ENCODE measurements around the gene CROCC.
"Not testable (repeated sequence)": the region's sequence is repeated elsewhere in the genome, so short reads cannot be mapped to it uniquely, and the experiment has no call there.

The CROCC gene

GRCh38 chr1:16896316-16897055 is 25.2 kb upstream of the CROCC start:
- DNase-seq (ENCODE audit: insufficient read length, low spot score); FAIRE-seq: not testable (repeated sequence)

- FAIRE-seq: not testable (repeated sequence)
Observed at GRCh38 chr1:16897653-16898052, 24.1 kb upstream of the CROCC start.

GRCh38 chr1:16898298-16898697 is 23.4 kb upstream of the CROCC start:
- DNase-seq (ENCODE audit: insufficient read length, low spot score); FAIRE-seq: not testable (repeated sequence)

More at GRCh38 chr1:16897653-16898052, 24.1 kb upstream of the CROCC start:
- DNase-seq (ENCODE audit: insufficient read length, low spot score): not testable (repeated sequence)

- DNase-seq (ENCODE audit: insufficient read length, low spot score); FAIRE-seq: not testable (repeated sequence)
Observed at GRCh38 chr1:16899020-16899419, 22.7 kb upstream of the CROCC start.

GRCh38 chr1:16900751-16901150 is 21.0 kb upstream of the CROCC start:
- DNase-seq (ENCODE audit: insufficient read length, low spot score): no peak
- no peak for FAIRE-seq

GRCh38 chr1:16901371-16901770 is 20.4 kb upstream of the CROCC start:
- not testable (repeated sequence) for FAIRE-seq; DNase-seq (ENCODE audit: insufficient read length, low spot score)

GRCh38 chr1:16903054-16903453 is 18.7 kb upstream of the CROCC start:
- FAIRE-seq (no peak), DNase-seq (ENCODE audit: insufficient read length, low spot score) (no peak)

- FAIRE-seq: no peak
- DNase-seq (ENCODE audit: insufficient read length, low spot score): no peak
Observed at GRCh38 chr1:16903458-16903796, 18.3 kb upstream of the CROCC start.

GRCh38 chr1:16904560-16905109 is 17.1 kb upstream of the CROCC start:
- FAIRE-seq (peak; percentile 51), DNase-seq (ENCODE audit: insufficient read length, low spot score) (peak; percentile 84)

- FAIRE-seq (no peak), DNase-seq (ENCODE audit: insufficient read length, low spot score) (no peak)
Observed at GRCh38 chr1:16905110-16905867, 16.4 kb upstream of the CROCC start.

- FAIRE-seq (no peak), DNase-seq (ENCODE audit: insufficient read length, low spot score) (no peak)
Observed at GRCh38 chr1:16905868-16906702, 15.6 kb upstream of the CROCC start.

- DNase-seq (ENCODE audit: insufficient read length, low spot score): no peak
- FAIRE-seq: no peak
Observed at GRCh38 chr1:16906873-16907272, 14.9 kb upstream of the CROCC start.

GRCh38 chr1:16907870-16908758 is 13.6 kb upstream of the CROCC start:
- DNase-seq (ENCODE audit: insufficient read length, low spot score) (no peak), FAIRE-seq (no peak)

- DNase-seq (ENCODE audit: insufficient read length, low spot score); FAIRE-seq: not testable (repeated sequence)
Observed at GRCh38 chr1:16911851-16912721, 9.6 kb upstream of the CROCC start.

- FAIRE-seq; DNase-seq (ENCODE audit: insufficient read length, low spot score): not testable (repeated sequence)
Observed at GRCh38 chr1:16912742-16913141, 9.0 kb upstream of the CROCC start.

GRCh38 chr1:16913181-16913832 is 8.4 kb upstream of the CROCC start:
- no peak for FAIRE-seq
- DNase-seq (ENCODE audit: insufficient read length, low spot score): no peak

- FAIRE-seq (peak; percentile 65), DNase-seq (ENCODE audit: insufficient read length, low spot score) (peak; percentile 88)
Observed at GRCh38 chr1:16913833-16914662, 7.7 kb upstream of the CROCC start.
